Lower leg skin (tissue), 3 donors: ENCODE data around the gene MAPKAPK2.

Experiments
- POLR2A ChIP-seq, 2 donors: fragments of 450-650 bp; IDR thresholded peaks; one replicate each; pipeline ENCODE4 v1.6.1; 2016 to 2017; ENCODE audit warnings: antibody characterized with exemption in 2 of 2, mild to moderate bottlenecking in 1 of 2, moderate library complexity in 1 of 2
- TF ChIP-seq, protein P1 (sequence below), 3 donors: fragments of 450-650 bp; IDR thresholded peaks; one replicate each; pipeline ENCODE4 v1.5.1; 2016; ENCODE audit warnings: antibody characterized with exemption in 3 of 3, mild to moderate bottlenecking in 3 of 3, moderate library complexity in 2 of 3

DNA sequence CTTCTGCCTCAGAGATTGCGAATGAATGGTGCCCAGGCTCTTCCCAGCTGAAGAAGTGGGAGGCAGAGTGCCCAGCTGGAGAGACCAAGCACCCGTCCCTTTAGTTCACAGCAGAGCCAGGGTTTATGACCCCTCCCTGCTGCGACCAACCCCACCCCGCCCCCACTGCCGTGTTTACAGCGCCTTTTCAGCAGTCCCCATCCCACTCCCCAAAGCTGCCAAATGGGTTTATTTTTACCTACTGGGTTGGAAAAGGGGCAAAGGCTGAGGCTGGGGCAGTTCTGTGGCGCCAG, 25.8 kb upstream of the MAPKAPK2 start:
- no peak for TF ChIP-seq POLR2A (IDR thresholded peaks at IDR 0.05)
- TF ChIP-seq, protein P1, sequence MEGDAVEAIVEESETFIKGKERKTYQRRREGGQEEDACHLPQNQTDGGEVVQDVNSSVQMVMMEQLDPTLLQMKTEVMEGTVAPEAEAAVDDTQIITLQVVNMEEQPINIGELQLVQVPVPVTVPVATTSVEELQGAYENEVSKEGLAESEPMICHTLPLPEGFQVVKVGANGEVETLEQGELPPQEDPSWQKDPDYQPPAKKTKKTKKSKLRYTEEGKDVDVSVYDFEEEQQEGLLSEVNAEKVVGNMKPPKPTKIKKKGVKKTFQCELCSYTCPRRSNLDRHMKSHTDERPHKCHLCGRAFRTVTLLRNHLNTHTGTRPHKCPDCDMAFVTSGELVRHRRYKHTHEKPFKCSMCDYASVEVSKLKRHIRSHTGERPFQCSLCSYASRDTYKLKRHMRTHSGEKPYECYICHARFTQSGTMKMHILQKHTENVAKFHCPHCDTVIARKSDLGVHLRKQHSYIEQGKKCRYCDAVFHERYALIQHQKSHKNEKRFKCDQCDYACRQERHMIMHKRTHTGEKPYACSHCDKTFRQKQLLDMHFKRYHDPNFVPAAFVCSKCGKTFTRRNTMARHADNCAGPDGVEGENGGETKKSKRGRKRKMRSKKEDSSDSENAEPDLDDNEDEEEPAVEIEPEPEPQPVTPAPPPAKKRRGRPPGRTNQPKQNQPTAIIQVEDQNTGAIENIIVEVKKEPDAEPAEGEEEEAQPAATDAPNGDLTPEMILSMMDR (IDR thresholded peaks at IDR 0.05) = no peak
